Bronchial epithelial cell (primary cell): ENCODE measurements around the gene CRHBP. TPM values are rescaled to one million over a fixed set of nuclear protein-coding genes. Genes with fewer than 3 reads are reported as not detected.

Source experiments
- total RNA-seq: library from RNA; depleted of rRNA; stranded (reverse); fragments of >200 nt; gene quantifications from 2 replicates; pipeline ENCODE4 v1.2.1, GENCODE V29; 2014

CRHBP gene
- total RNA-seq, 1 donor from 2014 or later, result not detected

Other genes starting within 250 kb of the CRHBP start
- gene F2R, start 236.9 kb upstream of the CRHBP start, total RNA-seq, result 2.0 and 12.1 TPM in 2 replicates
- 24.1 and 25.5 TPM in 2 replicates for gene F2RL1, start 134.0 kb upstream of the CRHBP start, total RNA-seq
- not detected in 2 replicates for gene S100Z, start 103.0 kb upstream of the CRHBP start, total RNA-seq
- gene AGGF1, start 77.4 kb downstream of the CRHBP start, total RNA-seq, result 16.1 and 22.3 TPM in 2 replicates
- gene ZBED3, start 134.2 kb downstream of the CRHBP start, total RNA-seq, result 0.53 and 0.90 TPM in 2 replicates